K562 (cell line): ENCODE results near the gene HDHD5. TPM values are rescaled to one million over a fixed set of nuclear protein-coding genes. Genes with fewer than 3 reads are reported as not detected.

Experiments
- ATAC-seq: fragments of 200-7000 bp; cut with Tn5 transposase; 3 replicates; pipeline ENCODE4 v1.9.1; 2020; ENCODE audit warnings: moderate library complexity
- BruUV-seq: library from RNA; stranded (reverse); fragments of 400-500 nt; replicated peaks from 2 replicates; lab custom pipeline; 2021; lab: Mats Ljungman, UMichigan
- CTCF ChIA-PET: fragments of 300-600 bp; formaldehyde crosslinking; extraction: SDS; loops from one replicate; lab custom pipeline; 2021; ENCODE audit warnings: low intra/inter-chr PET ratio; lab: Yijun Ruan, JAX
- POLR2A ChIA-PET: fragments of 300-600, 350-650 bp; sonication (Branson Sonifier 250); formaldehyde crosslinking; extraction: SDS; loops from one replicate; lab custom pipeline; 2021; ENCODE audit warnings: antibody characterized with exemption, inconsistent platforms; lab: Yijun Ruan, JAX
- DNase-seq, 4 experiments: peaks; one replicate each; pipeline versions ENCODE4 v3.0.0 to v3.0.0-alpha.2; 2011 to 2018; ENCODE audit warnings: low spot score in 3 of 4, mixed read lengths in 3 of 4; ENCODE audit errors: extremely low read depth in 1 of 4
- FAIRE-seq: peaks from 2 replicates; lab custom pipeline; 2011; peaks lifted over from hg19 to GRCh38; lab: Jason Lieb, UNC
- H2AFZ ChIP-seq: 2 replicates; pipeline ENCODE4 v1.6.0; 2011; ENCODE audit warnings: low read depth, low read length, control low read depth, inconsistent platforms
- H3K27ac ChIP-seq: fragments of 200-600 bp; 3 replicates; pipeline ENCODE4 v1.8.0; 2011; ENCODE audit warnings: low read depth, mild to moderate bottlenecking, control low read depth, inconsistent platforms, low read length, moderate library complexity, mixed read lengths; ENCODE audit errors: extremely low read depth
- H3K27me3 ChIP-seq, 2 experiments: fragments of 300-600 bp in 1 of 2; 2 replicates in 1 of 2; 3 replicates in 1 of 2; pipeline versions ENCODE4 v1.6.0 to v1.8.0; 2011; ENCODE audit warnings: inconsistent platforms in 2 of 2, low read length in 2 of 2, mild to moderate bottlenecking in 1 of 2, mixed read lengths in 1 of 2, moderate library complexity in 1 of 2; ENCODE audit not compliant: control insufficient read depth in 2 of 2, insufficient read depth in 2 of 2
- H3K36me3 ChIP-seq: fragments of 300-600 bp; 3 replicates; pipeline ENCODE4 v1.8.0; 2011; ENCODE audit warnings: mild to moderate bottlenecking, low read length, inconsistent platforms; ENCODE audit not compliant: control insufficient read depth, insufficient read depth
- H3K4me1 ChIP-seq, 2 experiments: fragments of 200-600 bp in 1 of 2; replicated peaks in 1 of 2; 2 replicates in 1 of 2; 3 replicates in 1 of 2; pipeline versions ENCODE4 v1.5.1 to v1.8.0; 2011; ENCODE audit warnings: inconsistent platforms in 2 of 2, low read length in 2 of 2, mild to moderate bottlenecking in 1 of 2, mixed read lengths in 1 of 2, moderate library complexity in 1 of 2; ENCODE audit not compliant: control insufficient read depth in 2 of 2, insufficient read depth in 2 of 2
- H3K4me2 ChIP-seq: 2 replicates; pipeline ENCODE4 v1.6.1; 2011; ENCODE audit warnings: low read length, control low read depth, inconsistent platforms, mixed read lengths; ENCODE audit not compliant: insufficient read depth
- H3K4me3 ChIP-seq: fragments of 200-600 bp; sonication (generic), shearing (Covaris generic); 2 replicates; pipeline ENCODE4 v1.5.1; 2016; ENCODE audit warnings: control low read depth, inconsistent platforms
- H3K79me2 ChIP-seq: fragments of 200-600 bp; 3 replicates; pipeline ENCODE4 v1.8.0; 2011; ENCODE audit warnings: low read length, inconsistent platforms; ENCODE audit not compliant: control insufficient read depth, insufficient read depth
- H3K9ac ChIP-seq, 2 experiments: 2 replicates each; pipeline versions ENCODE4 v1.6.0 to v1.6.1; 2011; ENCODE audit warnings: low read depth in 2 of 2, low read length in 2 of 2, control low read depth in 1 of 2, inconsistent platforms in 1 of 2, mild to moderate bottlenecking in 1 of 2, mixed read lengths in 1 of 2; ENCODE audit not compliant: insufficient read depth in 1 of 2
- H3K9me1 ChIP-seq: one replicate; pipeline ENCODE4 v1.6.0; 2011; ENCODE audit warnings: inconsistent platforms, mild to moderate bottlenecking, low read length, moderate library complexity; ENCODE audit not compliant: control insufficient read depth, insufficient read depth
- H3K9me3 ChIP-seq: replicated peaks from 2 replicates; pipeline ENCODE4 v1.5.1; 2011; ENCODE audit warnings: low read depth, low read length, inconsistent platforms; ENCODE audit not compliant: control insufficient read depth, insufficient read depth
- H4K20me1 ChIP-seq: replicated peaks from 2 replicates; pipeline ENCODE4 v1.6.1; 2011; ENCODE audit warnings: low read length, inconsistent platforms, mixed read lengths; ENCODE audit not compliant: control insufficient read depth, insufficient read depth
- ATF2 ChIP-seq: sonication (generic); formaldehyde crosslinking; IDR thresholded peaks from 2 replicates; pipeline ENCODE4 v1.8.1; 2022; ENCODE audit warnings: missing genetic modification reagents
- COPS2 ChIP-seq: fragments of 450-650 bp; conservative IDR thresholded peaks from 2 replicates; pipeline ENCODE4 v1.6.1; 2016; ENCODE audit warnings: mild to moderate bottlenecking, moderate library complexity
- HNRNPUL1 ChIP-seq: fragments of 200-400 bp; formaldehyde crosslinking; IDR thresholded peaks from 2 replicates; pipeline ENCODE4 v1.6.1; 2017; ENCODE audit warnings: low read length
- ILK ChIP-seq: fragments of 450-650 bp; IDR thresholded peaks from 2 replicates; pipeline ENCODE4 v1.6.1; 2016; ENCODE audit warnings: missing genetic modification characterization, low read depth, mild to moderate bottlenecking, missing compliant biosample characterization, moderate library complexity, borderline replicate concordance
- MAX ChIP-seq: sonication (generic); formaldehyde crosslinking; IDR thresholded peaks from 2 replicates; pipeline ENCODE4 v1.9.0; 2022; ENCODE audit warnings: mild to moderate bottlenecking, missing genetic modification reagents
- MTA2 ChIP-seq: fragments of 450-650 bp; IDR thresholded peaks from 2 replicates; pipeline ENCODE4 v1.6.1; 2016; ENCODE audit warnings: low read depth
- MYBL2 ChIP-seq, 2 experiments: fragments of 450-650 bp in 1 of 2; sonication (generic) in 1 of 2; formaldehyde crosslinking in 1 of 2; IDR thresholded peaks; 2 replicates each; pipeline versions ENCODE4 v1.6.1 to v1.8.1; 2017 to 2022; ENCODE audit warnings: borderline replicate concordance in 1 of 2, inconsistent platforms in 1 of 2, low read depth in 1 of 2, mild to moderate bottlenecking in 1 of 2, missing genetic modification reagents in 1 of 2, moderate library complexity in 1 of 2
- NFRKB ChIP-seq: fragments of 450-650 bp; IDR thresholded peaks from 2 replicates; pipeline ENCODE4 v1.6.1; 2016; ENCODE audit warnings: low read depth
- POLR3G ChIP-seq: IDR thresholded peaks from 2 replicates; pipeline ENCODE4 v1.6.1; 2011; ENCODE audit not compliant: insufficient read length, insufficient replicate concordance; ENCODE audit errors: extremely low read depth
- SIRT6 ChIP-seq: IDR thresholded peaks from one replicate; pipeline ENCODE4 v1.6.1; 2012; ENCODE audit warnings: low read depth, mild to moderate bottlenecking, control low read depth, inconsistent platforms, low read length, moderate library complexity
- SRSF3 ChIP-seq: fragments of 200-400 bp; formaldehyde crosslinking; IDR thresholded peaks from 2 replicates; pipeline ENCODE4 v1.6.1; 2016; ENCODE audit warnings: mild to moderate bottlenecking, low read length, moderate library complexity; ENCODE audit not compliant: insufficient read depth
- TFE3 ChIP-seq: fragments of 450-650 bp; formaldehyde crosslinking; IDR thresholded peaks from 2 replicates; pipeline ENCODE4 v1.4.0; 2020; ENCODE audit warnings: mild to moderate bottlenecking, mixed read lengths
- THRAP3 ChIP-seq: fragments of 450-650 bp; IDR thresholded peaks from 2 replicates; pipeline ENCODE4 v1.6.1; 2016; ENCODE audit warnings: mild to moderate bottlenecking, inconsistent platforms, borderline replicate concordance
- ZNF263 ChIP-seq: sonication (generic); formaldehyde crosslinking; IDR thresholded peaks from 2 replicates; pipeline ENCODE4 v1.8.0; 2022; ENCODE audit warnings: mild to moderate bottlenecking, missing genetic modification reagents, borderline replicate concordance
- ZNF311 ChIP-seq: fragments of 250-450 bp; sonication (Bioruptor Pico); IDR thresholded peaks from 2 replicates; pipeline ENCODE4 v1.4.0; 2020; ENCODE audit warnings: mild to moderate bottlenecking, moderate library complexity
- ZNF395 ChIP-seq: fragments of 200-800 bp; sonication (Bioruptor generic); IDR thresholded peaks from 2 replicates; pipeline ENCODE4 v1.6.1; 2017; ENCODE audit warnings: missing genetic modification characterization, missing compliant biosample characterization
- ZNF41 ChIP-seq: fragments of 250-450 bp; sonication (Bioruptor Pico); conservative IDR thresholded peaks from 2 replicates; pipeline ENCODE4 v1.4.0; 2020; ENCODE audit warnings: mild to moderate bottlenecking
- ZNF778 ChIP-seq: fragments of 450-650 bp; formaldehyde crosslinking; IDR thresholded peaks from 2 replicates; pipeline ENCODE4 v1.4.0; 2020; ENCODE audit warnings: mild to moderate bottlenecking, moderate library complexity
- ZNF780A ChIP-seq: fragments of 250-450 bp; sonication (Bioruptor Pico); IDR thresholded peaks from 2 replicates; pipeline ENCODE4 v1.5.0; 2021; ENCODE audit warnings: mild to moderate bottlenecking
- WGBS: fragments of 100-300 bp; shearing (Covaris generic); methylation state at CpG from one replicate; pipeline ENCODE4 v1.1.6; 2016; ENCODE audit warnings: low coverage, mixed read lengths; ENCODE audit not compliant: insufficient coverage; ENCODE audit errors: missing lambda C conversion rate; 5-methylcytosine and 5-hydroxymethylcytosine counted together
- in situ Hi-C: fragments of 300-500 bp; cut with MboI; formaldehyde crosslinking; loops from 4 replicates; pipeline ENCODE4 v1.15.0; 2018; ENCODE audit warnings: inconsistent platforms, mixed read lengths
- intact Hi-C: fragments of 100-400 bp; cut with micrococcal nuclease; formaldehyde crosslinking; loops from 2 replicates; pipeline ENCODE4 v1.14.2; 2022
- polyA plus RNA-seq, 8 experiments: library from polyadenylated mRNA; depleted of rRNA in 4 of 8; stranded (reverse) in 5 of 8; unstranded in 3 of 8; fragments of >200 nt; fragmentation: Nextera tagmentation in 2 of 8; fragmentation: Illumina TruSeq in 1 of 8; extraction: Ambion mirVana in 2 of 8; extraction: Trizol in 1 of 8; gene quantifications; 2 replicates each; pipeline versions ENCODE4 v1.2.1 to v1.2.3, GENCODE V29; 2011 to 2014; ENCODE audit warnings: inconsistent platforms in 1 of 8, missing spikeins in 1 of 8
- total RNA-seq, 7 experiments: library from RNA; depleted of rRNA in 6 of 7; stranded (reverse); fragments of >200 nt in 6 of 7; fragmentation: Illumina TruSeq in 2 of 7; extraction: Trizol in 2 of 7; gene quantifications; 2 replicates each; pipeline versions ENCODE4 v1.2.1 to v1.2.3, GENCODE V29; 2011 to 2021; ENCODE audit warnings: low replicate concordance in 1 of 7

Gene HDHD5
- total and polyA plus RNA-seq, 9 of the 15 experiments (the other 6 are each of a cell fraction or from before 2014, with no cell fraction given) = 1.6 to 36.6 (median 24.2) TPM

GRCh38 chr22:17104336-17104935 lies 54.6 kb downstream of the HDHD5 start:
- peaks cover 50% of the 10 kb centered on the region; the same call in 2 of the 3 replicates for H3K36me3 ChIP-seq
- no peak for FAIRE-seq
- in situ Hi-C loops = no loop called here
- no peak overlapping the region for H3K4me3 ChIP-seq
- H3K27ac ChIP-seq = no peak overlapping the region
- WGBS = 75% methylated on average over 9 of the region's 14 CpGs
- TF ChIP-seq MYBL2 (IDR thresholded peaks at IDR 0.05; ENCODE audit: low read depth) = no peak
- TF ChIP-seq MYBL2 (CRISPR knock-in tag; IDR thresholded peaks at IDR 0.05; ENCODE audit: borderline replicate concordance) = no peak
- TF ChIP-seq ATF2 = no peak
- TF ChIP-seq TFE3 (CRISPR knock-in tag) = no peak
- TF ChIP-seq ZNF311 (CRISPR knock-in tag) = no peak
- TF ChIP-seq ZNF395 (CRISPR knock-in tag) = no peak
- no peak for TF ChIP-seq COPS2
- TF ChIP-seq MAX = no peak
- no peak for TF ChIP-seq ILK (tag)
- no peak for TF ChIP-seq SRSF3
- no peak for TF ChIP-seq POLR3G
- TF ChIP-seq ZNF778 (CRISPR knock-in tag) = no peak
- TF ChIP-seq ZNF263 (CRISPR knock-in tag) = no peak
- no peak for TF ChIP-seq ZNF41 (CRISPR knock-in tag)
- TF ChIP-seq THRAP3 = no peak
- TF ChIP-seq HNRNPUL1 = no peak
- no peak for TF ChIP-seq MTA2
- TF ChIP-seq ZNF780A = no peak
- TF ChIP-seq NFRKB = no peak
- TF ChIP-seq SIRT6 = no peak
- H4K20me1 ChIP-seq = no peaks in the 10 kb centered on the region; the same call in 1 of the 2 replicates
- BruUV-seq = no TSS peak
- DNase-seq = no peak
- no peaks in the 10 kb centered on the region for H3K79me2 ChIP-seq
- CTCF ChIA-PET = no interaction called here
- no peak overlapping the region for H3K4me2 ChIP-seq
- no peaks in the 10 kb centered on the region for H3K9me3 ChIP-seq
- no peak overlapping the region for H2AFZ ChIP-seq
- no peak for ATAC-seq
- intact Hi-C loops = no loop called here
- H3K4me1 ChIP-seq = peaks cover 5 to 10% of the 10 kb centered on the region in 2 experiments; a peak in 3 of 5 replicates
- H3K9me1 ChIP-seq = no peaks in the 10 kb centered on the region
- H3K9ac ChIP-seq = no peak overlapping the region
- H3K27me3 ChIP-seq = no peaks in the 10 kb centered on the region
- POLR2A ChIA-PET = no interaction called here
